Measurements from ENCODE around the gene KIAA1671.
A peak's percentile ranks its signal among the peaks of the same experiment; 100 is the strongest.
"Not testable (repeated sequence)": the region's sequence is repeated elsewhere in the genome, so short reads cannot be mapped to it uniquely, and the experiment has no call there.

KIAA1671 gene

DNA sequence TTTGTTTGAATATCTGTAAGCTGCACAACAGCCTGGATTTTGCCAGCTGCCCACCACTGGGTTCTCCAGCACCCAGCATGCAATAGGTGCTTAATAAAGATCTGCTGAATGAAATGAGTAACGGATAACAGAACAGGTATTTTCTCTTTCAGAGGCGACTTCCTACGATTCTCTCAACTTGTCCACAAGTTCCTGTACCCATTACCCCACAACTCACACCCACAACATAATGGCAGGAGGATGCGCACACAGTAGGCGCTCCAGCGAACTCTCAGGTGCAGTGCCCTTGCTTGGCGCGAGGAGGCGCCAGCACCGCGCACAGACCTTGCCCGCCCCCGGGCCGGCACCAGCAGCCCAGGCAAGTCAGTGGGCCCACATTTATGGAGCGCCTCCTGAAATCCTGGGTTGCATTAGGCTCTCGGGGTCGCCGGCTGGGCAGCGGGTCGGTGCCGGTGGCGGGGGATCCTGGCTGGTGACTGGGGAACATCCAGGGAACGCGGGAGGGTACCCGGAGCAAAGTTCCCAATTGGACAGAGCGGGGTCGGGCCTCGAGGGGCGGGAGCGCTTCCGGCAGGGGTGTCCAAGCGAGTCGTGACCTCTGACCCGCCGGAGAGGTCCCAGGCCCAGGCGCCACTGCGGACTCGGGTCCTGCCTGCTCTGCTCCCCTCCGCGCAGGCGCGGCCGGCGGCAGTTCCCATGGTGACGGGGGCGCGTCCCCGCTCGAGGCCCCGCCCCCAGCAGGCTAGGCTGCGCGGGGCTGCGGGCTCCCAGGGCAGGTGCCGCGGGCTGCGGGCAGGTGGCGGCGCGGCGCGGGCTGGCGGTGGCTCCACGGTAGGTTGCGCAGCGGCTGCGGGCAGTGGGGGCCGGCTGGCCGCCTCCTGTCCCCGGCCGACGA, at the start of gene KIAA1671:
Gene KIAA1671 (plus strand): TSS at position 775 of the 895 bp plus-strand sequence. CDS start 75,284 bp downstream, outside the sequence.
- DNase-seq, result peak in 1 of 2 experiments; percentile 62

DNA sequence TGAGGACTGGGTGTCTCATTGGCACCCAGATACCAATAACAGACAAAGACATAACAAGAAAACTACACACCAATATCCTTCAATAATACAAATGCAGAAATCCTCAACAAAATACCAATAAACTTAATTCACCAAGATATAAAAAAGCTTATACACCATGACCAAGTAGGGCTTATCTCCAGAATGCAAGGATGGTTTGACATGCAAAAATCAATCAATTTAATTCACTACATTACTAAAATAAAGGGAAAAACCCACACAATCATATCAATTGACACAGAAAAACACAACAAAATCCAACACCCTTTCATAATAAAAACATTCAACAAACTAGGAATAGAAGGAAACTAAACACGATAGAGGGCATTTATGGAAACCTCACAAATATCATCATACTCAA, 46.6 kb upstream of the KIAA1671 start:
- DNase-seq, result no peak

DNA sequence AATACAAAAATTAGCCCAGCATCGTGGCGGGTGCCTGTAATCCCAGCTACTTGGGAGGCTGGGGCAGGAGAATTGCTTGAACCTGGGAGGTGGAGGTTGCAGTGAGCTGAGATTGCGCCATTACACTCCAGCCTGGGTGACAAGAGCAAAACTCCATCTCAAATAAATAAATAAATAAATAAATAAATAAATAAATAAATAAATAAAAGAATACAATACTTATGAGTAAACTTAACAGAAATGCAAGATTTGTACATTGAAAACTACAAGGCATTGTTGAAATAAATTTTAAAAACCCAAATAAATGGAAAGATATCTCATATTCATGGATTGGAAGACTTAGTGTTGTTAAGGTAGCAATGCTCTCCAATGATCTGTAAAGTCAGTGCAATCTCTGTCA, 45.4 kb upstream of the KIAA1671 start:
- not testable (repeated sequence) for DNase-seq

DNA sequence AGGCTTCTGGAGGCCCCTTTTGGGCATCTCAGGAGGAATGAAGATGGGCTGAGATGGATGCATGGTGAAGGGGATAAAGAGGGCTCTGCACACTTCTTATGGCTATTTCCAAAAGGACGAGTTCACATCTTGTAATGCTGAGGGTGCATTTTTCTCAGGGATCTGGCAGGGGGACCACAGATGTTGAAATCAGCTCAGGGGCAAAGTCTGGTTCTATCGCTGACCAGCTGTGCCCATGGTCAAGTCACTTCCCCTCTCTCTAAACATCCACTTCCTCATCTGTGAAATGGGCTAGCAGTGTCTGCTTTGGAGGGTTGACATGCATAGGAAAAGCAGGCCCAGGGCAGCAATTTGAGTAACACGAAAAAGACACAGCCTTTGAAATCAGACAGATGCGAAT, 32.5 kb upstream of the KIAA1671 start:
- no peak for DNase-seq

DNA sequence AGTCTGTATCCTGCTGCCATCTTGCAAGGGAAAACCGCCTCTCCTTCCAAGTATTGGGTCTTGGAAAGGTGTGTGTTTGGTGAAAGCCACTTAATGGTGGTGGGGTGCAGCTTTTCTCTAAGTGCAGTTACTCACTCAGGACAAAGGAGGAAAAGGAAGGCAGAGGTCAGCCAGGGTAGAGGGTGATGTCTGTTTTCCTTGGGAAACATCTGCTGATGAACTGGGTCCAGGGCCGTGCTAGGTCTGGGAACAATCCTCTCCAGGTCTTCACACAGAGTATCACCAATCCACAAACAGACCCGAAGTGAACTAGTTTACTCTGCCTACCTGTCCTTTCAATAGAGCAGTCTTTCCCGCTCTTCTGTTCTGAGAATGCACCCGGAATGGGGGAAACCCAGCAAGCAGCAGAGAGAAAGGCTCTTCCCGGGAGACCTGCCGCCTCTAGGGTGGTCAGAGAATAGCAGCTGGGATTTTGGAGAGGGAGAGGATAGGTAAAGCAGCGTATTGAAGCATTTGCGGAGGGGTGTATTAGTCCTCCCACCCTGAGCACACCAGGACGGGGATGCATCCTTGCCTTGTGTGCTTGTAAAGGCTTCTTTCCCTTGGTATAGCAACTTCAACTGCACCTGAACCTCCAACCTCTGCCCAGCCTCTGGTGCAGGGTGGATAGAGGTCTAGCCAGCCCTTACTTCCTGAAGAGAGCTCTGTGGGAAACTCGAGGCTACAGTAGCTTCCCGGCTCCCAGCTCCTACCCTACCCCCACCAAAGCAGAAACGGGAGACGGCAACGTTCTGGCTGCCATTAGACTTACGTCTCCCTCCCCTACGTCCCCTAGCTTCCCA, 26.7 kb upstream of the KIAA1671 start:
- DNase-seq, result no peak

DNA sequence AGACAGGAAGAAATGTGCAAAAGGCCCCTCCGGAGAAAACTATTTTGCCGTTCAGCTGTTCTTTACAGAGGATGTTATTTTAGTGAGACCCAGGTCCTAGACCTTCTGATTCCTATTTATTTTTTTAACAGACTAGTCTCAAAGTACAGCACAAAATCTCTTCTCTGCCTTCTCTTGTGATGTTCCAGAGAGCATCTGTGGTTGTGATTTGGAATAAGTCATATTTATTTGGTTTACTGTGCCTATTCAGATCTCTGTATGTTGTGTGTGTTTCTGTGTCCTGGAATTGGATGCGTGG, 26.1 kb upstream of the KIAA1671 start:
- no peak for DNase-seq

DNA sequence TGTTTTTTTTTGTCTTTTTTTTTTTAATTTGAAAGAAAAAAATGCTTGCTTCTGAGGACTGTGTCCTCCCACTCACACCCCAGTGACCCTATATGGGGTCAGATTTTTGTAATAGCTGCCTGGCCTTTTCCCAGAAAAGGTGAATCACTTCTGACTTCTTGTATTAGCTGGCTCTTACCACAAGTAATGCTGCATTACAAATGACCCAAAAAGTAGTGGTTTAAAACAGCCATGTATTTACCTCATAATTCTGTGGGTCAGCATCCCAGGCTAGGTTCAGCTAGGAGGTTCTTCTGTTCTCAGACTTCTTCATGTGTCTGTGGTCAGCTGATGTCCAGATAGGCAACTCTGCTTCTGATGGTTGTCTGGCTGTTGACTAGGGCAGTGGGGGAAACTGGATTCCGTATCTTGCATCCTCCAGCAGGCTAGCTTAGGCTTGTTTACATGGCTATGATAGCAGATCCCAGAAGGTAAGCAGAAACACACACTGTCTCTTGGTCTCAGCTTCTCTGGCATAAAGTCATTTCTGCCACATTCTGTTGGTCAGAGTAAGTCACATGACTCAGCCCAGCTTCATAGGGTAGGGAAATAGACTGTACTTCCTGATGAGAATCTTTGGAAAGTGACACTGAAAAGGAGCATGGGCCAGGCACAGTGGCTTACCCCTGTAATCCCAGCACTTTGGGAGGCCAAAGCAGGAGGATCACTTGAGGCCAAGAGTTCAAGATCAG, 25.5 kb upstream of the KIAA1671 start:
- DNase-seq, result no peak

DNA sequence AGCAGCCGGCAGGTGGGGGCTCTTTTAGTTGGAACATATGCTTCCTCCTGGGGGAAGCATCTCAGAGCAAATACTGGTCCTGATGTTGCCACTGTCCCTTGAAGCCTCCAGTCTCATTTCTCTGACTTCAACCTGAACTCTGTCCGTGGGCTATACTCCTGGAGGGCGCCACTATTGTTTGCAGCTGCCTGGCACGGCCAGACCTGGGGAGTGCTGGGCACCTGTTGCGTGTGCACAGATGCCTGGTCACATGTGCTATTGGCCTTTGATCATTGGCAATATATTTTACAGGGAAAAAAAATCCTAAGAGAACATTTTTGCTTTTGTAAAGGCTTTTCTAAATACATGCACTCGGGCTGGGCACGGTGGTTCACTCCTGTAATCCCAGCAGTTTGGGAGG, 24.2 kb upstream of the KIAA1671 start:
- no peak for DNase-seq

DNA sequence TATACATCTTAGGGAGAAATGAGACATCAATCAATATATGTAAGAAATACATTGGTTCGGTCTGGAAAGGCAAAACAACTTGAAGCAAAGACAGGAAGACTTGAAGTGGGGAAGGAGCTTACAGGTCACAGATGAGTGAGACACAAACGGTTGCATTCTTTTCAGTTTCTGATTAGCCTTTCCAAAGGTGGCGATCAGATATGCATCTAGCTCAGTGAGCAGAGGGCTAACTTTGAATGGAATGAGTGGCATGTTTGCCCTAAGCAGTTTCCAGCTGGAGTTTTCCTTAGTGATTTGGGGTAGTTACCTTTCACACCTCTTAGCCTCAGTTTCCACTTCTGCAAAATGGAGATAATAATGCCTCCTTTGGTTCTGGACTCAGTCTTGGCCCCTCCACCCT, 21.8 kb upstream of the KIAA1671 start:
- DNase-seq, result no peak

DNA sequence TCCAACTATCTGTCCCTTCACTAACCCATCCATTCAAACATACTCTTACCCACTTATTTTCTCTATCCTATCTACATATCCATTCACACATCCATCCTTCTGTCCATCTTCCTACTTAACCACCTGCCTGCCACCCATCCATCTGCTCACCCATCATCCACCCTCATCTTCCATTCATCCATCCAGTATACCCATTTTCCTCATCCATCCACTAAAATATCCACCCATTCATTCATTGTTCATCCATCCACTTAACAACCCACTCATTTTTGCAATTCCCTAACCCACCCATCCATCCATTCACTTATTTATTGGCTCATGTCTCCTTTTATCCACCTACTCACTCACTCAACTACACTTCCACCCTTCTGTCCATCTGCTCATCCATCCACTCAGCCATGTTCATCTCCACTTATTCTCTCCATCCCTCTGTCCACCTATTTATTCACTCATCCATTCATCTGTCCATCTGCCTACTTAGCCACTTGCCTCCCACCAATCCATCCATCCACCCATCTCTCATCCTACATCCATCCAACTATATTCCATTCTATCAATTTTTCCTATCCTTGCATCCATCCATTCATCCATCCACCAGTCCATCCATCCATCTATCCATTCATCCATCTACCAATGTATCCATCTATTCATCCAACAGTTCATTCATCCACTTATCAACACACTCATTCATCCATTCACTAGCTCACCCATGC, 16.6 kb upstream of the KIAA1671 start:
- DNase-seq, result no peak

DNA sequence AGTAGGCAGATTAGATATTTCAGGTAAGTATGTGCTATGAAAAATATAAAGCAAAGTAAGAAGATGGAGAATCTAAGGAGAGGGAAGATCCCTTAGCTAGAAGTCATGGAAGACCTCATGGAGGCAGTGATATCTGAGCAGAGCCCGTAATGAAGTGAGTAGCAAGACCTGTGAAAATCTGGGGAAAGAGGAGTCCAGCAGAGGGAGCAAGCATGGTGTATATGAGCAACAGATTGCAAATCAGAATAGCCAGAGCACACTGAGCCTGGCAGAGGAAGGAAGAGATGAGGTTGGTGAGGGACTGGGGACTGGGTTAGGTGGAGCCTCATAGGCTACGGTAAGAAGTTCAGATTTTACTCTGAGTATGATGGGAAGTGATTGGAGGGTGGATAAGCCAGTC, 15.4 kb upstream of the KIAA1671 start:
- DNase-seq, result no peak

DNA sequence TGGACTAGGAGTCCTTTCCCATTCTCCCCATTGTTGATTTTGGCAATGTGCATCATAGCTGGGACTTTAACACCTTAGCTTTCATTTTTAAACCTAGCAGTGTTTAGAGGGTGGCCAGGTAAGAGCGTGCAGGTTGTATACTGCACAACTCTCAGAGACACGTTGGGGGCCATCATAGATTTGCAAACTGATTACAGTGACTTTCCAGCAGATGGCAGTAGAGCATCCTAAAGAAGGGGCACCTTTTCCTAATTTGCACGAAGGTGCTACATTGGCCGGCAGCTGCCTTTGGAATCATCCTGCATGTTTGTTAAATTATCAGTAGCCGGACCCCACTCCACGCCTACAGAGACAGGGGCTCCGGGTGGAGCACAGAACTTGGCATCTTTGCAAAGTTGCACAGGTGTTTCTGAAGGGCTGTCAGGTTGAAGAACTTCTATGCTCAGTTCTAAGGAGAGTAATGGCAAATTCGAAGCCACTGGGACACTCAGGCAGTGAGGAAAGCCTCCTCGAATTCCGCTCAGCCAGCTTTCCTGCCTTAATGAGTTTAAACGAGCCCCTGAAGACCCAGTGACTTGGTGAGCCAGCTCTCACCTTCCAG, 13.7 kb upstream of the KIAA1671 start:
- no peak for DNase-seq

DNA sequence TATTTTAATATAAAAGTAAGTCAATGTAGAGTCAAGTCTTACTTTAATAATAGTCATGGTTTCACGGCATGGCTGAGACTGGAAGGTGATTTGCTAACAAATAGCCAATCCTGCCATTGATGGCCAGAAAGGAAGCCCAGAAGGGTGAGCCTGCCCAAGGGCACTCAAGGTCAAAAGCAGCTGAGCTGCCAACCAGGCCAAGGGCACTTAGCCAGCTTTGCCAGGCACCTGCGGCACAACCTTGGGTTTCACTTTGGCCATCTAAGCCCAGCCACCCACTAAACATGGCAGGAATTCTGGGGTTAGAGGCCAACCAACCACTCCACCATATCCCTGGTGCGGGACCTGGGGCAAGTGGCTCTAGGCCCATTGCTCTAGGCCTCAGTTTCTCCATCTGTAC, 10.2 kb upstream of the KIAA1671 start:
- DNase-seq, result no peak

DNA sequence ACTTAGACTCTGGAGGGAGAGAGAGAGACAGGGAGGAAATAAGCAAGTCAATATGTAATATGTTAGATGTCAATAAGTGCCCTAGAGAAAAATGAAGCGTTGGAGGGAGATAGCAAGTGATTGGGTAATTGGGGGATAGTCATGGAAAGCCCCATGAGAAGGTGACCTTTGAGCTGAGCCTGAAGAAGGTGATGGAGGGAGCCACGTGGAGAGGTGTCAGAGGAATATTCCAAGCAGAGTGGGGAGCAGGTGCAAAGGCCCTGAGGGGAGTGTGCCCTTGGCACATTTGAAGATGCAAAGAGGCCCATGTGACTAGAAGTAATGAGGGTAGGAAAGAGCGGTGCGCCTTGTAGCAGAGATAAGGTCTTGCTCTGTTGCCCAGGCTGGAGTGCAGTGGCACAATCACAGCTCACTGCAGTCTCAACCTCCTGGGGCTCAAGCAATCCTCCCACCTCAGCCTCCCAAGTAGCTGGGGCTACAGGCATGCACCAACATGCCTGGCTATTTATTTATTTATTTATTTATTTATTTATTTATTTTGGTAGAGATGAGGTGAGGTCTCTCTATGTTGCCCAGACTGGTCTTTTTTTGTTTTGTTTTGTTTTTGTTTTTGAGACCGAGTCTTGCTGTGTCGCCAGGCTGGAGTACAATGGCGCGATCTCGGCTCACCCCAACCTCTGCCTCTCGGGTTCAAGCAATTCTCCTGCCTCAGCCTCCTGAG, 8.1 kb upstream of the KIAA1671 start:
- DNase-seq, result no peak

DNA sequence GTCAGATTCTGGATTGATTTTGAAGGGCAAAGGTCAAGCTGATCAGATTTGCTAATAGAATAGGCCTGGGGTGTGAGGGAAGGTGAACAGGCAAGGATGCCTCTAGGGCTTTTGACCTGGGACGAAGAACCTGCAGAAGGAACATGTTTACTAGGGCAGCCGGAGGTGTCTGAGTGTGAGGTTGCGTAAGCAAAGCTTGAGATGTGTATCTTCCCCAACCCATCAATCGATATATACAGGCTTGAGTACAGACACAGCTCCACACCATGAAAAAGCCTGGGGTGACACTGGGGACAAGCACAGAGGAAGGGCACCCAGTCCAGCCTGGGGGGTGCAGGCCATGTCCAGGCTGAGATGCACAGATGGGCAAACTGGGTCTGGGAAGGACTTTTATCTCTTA, 7.1 kb upstream of the KIAA1671 start:
- no peak for DNase-seq

DNA sequence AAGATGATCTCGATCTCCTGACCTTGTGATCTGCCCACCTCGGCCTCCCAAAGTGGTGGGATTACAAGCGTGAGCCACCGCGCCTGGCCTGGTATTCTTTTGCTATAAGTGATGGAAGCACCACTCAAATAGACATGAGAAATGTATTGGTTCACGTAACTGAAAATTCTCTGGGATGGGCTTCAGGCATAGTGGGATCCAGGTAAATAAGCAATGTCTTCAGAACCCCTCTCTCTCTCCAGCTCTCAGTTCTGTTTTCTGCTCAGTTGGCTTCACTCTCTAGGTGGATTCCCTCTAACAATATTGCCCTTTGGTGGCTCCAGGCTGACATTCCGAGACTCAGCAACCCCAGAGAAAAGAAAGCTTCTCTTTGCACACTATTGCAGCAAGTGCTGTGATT, 5.1 kb upstream of the KIAA1671 start:
- no peak for DNase-seq

DNA sequence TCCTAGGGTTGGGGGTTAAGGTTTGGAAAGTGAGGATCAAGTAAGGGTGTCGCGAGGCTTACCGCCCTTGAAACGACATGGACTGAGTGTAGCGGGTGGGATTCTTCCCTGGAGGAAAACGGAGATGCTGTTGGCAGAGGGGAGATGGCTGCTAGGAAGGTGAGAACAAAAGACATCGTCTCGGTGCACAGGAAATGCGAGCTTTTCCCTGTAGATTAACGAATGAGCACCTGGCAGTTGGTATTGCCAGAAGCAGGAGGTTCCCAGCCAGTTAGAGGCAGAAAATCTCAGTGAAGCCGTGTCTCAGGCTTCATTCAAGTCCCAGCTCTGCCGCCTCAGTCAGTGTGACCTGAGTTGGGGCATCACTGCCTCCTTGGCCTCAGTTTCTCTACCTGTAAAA, 4.6 kb upstream of the KIAA1671 start:
- DNase-seq, result no peak

DNA sequence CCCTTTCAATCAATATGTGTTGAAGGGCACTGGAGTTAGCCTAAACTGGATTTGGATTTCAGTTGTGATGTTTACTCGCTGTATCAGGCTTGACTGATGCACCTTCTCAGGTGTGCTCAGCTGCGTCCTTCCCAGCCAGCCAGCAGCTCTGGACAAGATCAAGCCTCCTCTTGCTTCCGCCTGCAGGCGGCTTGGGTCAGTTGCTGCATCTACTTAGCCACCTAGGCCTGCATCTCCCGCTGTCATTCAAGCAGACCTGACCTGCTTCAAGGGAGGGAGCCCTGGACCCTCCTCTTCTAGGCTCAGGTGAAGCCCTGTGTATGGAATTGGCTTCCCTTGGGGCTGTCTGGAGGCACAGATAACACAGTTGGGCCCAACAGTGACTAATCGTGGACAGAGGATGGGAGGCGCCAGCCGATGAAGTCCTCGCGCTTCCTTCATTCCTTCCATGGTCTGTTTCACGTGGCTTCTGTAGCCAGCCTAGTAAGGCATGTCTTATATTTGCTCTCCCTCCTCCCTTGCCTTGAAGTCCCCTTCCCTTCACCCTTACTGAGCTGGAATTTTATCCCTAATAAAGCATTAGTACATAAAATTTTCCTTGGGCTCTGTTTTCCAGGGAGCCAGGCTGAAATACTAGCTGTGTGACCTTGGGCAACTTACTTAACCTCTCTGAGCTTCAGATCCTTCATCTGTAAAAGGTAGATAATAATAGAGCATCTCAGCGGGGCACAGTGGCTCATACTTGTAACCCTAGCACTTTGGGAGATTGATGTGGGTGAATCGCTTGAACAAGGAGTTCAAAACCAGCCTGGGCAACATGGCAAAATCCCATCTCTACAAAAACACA, 3.9 kb upstream of the KIAA1671 start:
- DNase-seq, result no peak

DNA sequence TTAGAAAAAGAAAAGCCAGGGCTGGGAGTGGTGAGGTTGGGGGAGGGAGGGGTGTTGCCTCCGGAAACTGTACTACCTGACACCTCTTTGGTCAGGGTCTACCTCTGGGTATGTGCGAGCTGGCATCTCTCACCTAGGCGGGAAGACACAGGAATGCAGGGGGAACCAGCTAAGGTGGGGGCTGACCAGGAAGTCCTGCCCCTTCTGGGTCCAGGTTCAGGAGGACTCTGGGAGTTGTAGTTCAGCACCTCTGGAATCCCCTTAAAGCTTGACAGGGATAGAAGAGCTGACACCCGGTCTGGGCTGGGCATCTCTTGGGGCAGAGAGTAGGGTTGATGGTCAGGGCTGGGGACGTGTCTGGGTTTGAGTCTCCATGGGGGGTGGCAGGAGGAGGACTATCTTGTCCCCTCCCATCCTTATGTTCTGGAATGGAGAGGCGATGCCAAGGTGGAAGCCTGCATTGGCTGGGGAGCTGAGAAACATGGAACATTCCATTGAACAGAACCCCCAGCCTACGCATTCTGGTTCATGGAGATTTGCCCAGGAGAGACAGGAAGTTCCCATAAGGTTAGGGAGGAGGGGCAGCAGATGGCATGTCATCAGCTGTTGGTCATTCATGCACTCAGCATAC, 2.1 kb upstream of the KIAA1671 start:
- no peak for DNase-seq

DNA sequence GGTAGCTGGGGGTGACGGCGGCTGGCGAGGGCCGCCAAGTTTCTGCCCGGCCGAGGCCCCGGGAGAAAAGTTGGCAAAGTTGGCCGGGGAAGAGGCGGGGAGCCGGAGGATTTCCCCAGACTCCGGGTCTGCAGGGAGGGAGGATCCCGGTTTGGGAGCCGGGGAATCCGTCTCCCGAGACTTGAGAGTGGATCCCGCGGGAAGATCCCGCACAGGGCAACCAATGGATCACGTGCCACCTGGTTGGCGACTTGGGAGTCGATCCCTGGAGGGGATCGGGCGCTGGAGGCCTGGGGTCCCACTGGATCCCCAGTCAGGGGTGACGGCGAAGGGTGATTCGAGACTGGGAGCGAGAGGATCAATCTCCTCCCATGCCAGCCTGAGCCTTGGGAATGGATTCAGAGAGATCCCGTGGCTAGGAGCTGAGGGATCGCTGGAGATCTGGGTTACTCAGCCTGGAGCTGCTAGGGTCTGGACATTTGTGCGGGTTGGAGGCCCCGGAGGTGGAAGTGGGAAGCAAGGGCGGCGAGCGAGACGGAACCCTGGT, 394 bp downstream of the KIAA1671 start:
- no peak for DNase-seq

Measured in NCI-H187 (cell line).